Retinal pigment epithelial cell (primary cell): Measurements from ENCODE around the gene CLC.

Experiments
- DNase-seq: peaks from one replicate; pipeline ENCODE4 v3.0.0-alpha.2; 2010; ENCODE audit warnings: low read depth
- H3K4me3 ChIP-seq: 2 replicates; pipeline ENCODE4 v1.5.1; 2011; ENCODE audit warnings: mild to moderate bottlenecking, low read length, control low read depth, moderate library complexity
- TF ChIP-seq, protein P1 (sequence below): conservative IDR thresholded peaks from 2 replicates; pipeline ENCODE4 v1.5.1; 2011; ENCODE audit warnings: low read depth, low read length, control low read depth, inconsistent platforms

The CLC gene

DNA sequence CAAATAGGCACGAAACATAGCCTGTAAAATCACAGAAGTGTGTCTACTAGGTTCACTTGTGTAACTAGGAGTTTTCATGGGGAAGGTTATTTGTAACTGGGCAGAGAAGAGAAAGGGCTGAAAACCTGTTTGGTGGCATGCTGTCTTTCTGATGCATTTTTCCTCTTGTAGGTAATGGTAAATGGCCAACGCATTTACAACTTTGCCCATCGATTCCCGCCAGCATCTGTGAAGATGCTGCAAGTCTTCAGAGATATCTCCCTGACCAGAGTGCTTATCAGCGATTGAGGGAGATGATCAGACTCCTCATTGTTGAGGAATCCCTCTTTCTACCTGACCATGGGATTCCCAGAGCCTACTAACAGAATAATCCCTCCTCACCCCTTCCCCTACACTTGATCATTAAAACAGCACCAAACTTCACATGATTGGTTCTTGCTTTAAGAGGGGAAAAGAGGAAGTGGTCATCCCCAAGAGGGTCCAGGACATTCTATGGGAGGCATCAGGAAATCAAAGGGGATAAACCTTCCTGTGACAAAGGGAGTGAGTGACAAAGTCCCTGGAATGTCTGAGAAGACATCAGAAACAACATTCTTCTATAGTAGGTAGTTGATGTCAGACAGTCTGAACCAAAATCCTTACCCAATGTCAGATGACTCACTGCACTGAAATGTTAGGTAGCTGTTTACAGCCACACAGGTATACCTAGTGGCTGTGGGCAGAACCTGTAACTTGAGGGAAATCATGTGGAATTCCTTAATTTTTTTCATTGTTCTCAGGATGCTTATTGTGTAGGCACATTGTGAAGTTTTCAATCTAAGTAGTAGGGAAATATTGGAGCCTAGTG is 28.6 kb downstream of the CLC start:
- TF ChIP-seq, protein P1, sequence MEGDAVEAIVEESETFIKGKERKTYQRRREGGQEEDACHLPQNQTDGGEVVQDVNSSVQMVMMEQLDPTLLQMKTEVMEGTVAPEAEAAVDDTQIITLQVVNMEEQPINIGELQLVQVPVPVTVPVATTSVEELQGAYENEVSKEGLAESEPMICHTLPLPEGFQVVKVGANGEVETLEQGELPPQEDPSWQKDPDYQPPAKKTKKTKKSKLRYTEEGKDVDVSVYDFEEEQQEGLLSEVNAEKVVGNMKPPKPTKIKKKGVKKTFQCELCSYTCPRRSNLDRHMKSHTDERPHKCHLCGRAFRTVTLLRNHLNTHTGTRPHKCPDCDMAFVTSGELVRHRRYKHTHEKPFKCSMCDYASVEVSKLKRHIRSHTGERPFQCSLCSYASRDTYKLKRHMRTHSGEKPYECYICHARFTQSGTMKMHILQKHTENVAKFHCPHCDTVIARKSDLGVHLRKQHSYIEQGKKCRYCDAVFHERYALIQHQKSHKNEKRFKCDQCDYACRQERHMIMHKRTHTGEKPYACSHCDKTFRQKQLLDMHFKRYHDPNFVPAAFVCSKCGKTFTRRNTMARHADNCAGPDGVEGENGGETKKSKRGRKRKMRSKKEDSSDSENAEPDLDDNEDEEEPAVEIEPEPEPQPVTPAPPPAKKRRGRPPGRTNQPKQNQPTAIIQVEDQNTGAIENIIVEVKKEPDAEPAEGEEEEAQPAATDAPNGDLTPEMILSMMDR = no peak
- DNase-seq = no peak
- no peak overlapping the region for H3K4me3 ChIP-seq

DNA sequence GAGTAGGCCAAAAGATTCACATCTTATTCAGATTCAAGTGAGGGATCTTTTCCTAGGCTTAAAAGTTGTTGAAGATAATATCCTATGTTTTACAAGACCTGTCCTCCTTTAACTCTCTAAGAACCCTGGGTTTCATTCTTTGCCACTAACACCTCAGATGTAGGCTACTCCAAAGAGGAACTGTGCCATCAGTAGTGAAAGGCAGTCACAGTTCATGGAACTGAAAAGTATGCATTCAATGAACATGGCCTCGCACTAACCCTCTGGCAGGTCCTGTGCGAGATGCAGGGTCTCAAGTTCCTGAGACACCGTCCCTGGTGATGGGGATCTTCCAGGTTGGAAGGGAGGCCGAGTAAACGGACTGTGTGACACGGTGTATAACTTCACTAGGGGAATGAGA is 29.2 kb downstream of the CLC start:
- TF ChIP-seq, protein P1 = no peak
- no peak for DNase-seq
- no peak overlapping the region for H3K4me3 ChIP-seq

DNA sequence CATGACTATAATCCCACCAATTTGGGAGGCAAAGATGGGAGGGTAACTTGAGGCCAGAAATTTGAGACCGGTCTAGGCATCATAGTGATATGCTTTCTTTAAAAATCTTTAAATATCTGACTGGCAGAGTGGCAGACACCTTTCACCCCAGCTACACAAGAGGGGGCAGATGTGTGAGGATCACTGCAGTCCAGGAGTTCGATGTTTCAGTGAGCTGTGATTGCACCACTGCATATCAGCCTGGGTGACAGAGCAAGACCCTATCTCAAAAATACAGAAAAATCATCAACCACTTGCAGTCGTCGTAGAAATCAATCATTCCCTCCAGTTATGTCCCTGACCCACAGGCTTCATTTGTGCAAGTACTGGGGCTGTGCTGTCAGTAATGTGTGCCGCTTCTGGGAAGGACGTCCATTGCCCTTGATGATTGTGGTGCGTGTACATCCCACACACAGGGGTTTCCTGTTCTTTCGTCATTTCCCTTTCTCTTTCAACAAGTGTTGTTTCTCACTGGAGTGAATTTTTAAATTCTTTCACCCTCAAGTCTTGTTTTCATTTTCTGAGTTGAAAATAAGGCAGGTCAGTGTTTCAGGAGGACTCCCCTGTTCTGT is 32.1 kb downstream of the CLC start:
- TF ChIP-seq, protein P1 = no peak
- DNase-seq = no peak
- no peak overlapping the region for H3K4me3 ChIP-seq

DNA sequence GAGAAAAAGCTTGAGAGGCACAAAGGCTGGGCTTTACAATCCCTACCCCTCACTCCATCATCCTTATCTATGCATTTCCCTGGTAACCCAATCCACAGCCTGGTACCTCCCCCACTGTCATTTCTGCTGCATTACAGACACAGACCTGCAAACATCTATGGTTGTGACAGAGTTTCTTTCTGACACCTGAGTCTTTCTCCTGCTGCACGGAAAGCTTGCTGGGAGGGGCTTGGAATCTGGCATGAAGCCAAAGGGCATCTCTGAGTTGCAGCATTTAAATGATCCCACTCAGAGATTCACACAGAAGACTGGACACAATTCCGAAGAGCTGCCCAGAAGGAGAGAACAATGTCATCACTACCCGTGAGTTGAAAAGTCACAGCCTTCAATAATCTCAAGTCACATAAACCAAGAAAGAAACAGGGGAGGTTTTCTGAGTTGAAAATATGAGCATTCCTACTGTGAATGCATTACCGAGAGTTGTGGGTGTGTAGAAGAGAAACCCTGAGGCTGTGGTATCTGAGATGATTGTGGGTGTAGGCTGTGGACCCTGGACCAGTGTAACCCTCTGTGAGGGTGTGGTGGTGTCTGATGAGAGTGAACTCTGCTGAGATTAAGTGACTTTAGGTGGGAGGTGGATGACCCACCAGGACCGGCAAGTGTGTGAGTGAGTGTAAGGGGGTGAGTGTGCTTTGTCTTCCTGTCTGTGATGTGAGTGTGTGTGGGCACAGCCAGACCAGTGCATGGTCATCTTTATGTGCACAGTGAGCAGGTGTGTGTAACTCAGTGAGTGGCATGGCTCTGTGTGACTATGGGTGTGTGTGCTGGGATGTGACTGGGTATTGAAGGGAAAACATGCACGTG is 33.4 kb downstream of the CLC start, which contains the start of gene LGALS14:
Gene LGALS14 (plus strand): TSS at position 301 of the 864 bp plus-strand sequence. CDS start 48 bp downstream, at position 349.
- no peak for DNase-seq
- no peak within 1 kb of the TSS for H3K4me3 ChIP-seq
- TF ChIP-seq, protein P1 = no peak

DNA sequence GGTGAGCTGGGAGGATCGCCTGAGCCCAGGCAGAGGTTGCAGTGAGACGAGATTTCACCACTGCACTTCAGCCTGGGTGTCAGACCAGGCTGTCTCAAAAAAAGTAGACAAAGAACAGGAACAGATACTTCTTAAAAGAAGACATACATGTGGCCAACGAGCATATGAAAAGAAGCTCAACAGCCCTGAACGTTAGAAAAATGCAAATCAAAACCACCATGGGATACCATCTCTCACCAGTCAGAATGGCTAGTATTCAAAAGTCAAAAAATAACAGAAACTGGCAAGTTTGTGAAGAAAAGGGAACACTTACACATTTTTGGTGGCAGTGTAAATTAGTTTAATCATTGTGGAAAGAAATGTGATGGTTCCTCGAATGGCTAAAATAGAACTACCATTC is 36.5 kb downstream of the CLC start:
- no peak for DNase-seq
- no peak overlapping the region for H3K4me3 ChIP-seq
- TF ChIP-seq, protein P1 = no peak

DNA sequence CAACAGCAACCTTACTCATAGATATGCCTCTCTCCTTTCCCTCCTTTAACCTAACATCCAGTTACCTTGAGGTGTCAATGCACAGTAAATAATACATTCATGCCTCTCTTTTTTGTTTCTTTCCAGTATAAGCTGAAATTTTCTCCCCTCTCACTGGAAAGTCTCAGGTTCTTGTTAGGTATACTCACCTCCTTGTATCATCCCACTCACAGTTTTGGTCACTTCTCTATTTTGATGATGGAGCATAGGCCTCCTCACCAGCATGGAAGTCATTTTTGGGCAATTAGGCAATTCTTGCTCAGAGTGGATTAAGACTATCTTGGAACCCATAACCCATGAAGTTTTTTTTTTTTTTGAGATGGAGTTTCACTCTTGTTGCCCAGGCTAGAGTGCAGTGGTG is 39.3 kb downstream of the CLC start:
- TF ChIP-seq, protein P1 = no peak
- no peak overlapping the region for H3K4me3 ChIP-seq
- no peak for DNase-seq
